Right atrium auricular region (tissue), 2 donors: ENCODE results near the gene CD36. TPM values are rescaled to one million over a fixed set of nuclear protein-coding genes. Genes with fewer than 3 reads are reported as not detected.
A peak's percentile ranks its signal among the peaks of the same experiment; 100 is the strongest.

Experiments
- DNase-seq: peaks from one replicate; pipeline ENCODE4 v3.0.0-alpha.2; 2019; ENCODE audit warnings: low spot score
- H3K27ac ChIP-seq, 2 donors: fragments of 200-600 bp; sonication (generic); 1 replicate in 1 of 2; 2 replicates in 1 of 2; pipeline ENCODE4 v1.5.1; 2016 to 2019
- H3K27me3 ChIP-seq, 2 donors: fragments of 200-600 bp; sonication (generic); one replicate each; pipeline versions ENCODE4 v1.5.1 to v1.6.0; 2017 to 2019
- H3K36me3 ChIP-seq: fragments of 200-600 bp; sonication (generic); one replicate; pipeline ENCODE4 v1.5.1; 2016
- H3K4me1 ChIP-seq, 2 donors: fragments of 200-600 bp; sonication (generic); one replicate each; pipeline versions ENCODE4 v1.5.1 to v1.6.0; 2017 to 2019
- H3K4me3 ChIP-seq, 2 donors: fragments of 200-600 bp; sonication (generic); 1 replicate in 1 of 2; 2 replicates in 1 of 2; pipeline ENCODE4 v1.5.1; 2017 to 2019; ENCODE audit warnings: mild to moderate bottlenecking in 1 of 2, moderate library complexity in 1 of 2
- H3K9me3 ChIP-seq, 2 donors: fragments of 200-600 bp; sonication (generic); one replicate each; pipeline ENCODE4 v1.5.1; 2019
- total RNA-seq, 2 donors: library from RNA; depleted of rRNA; stranded (reverse); fragments of >200 nt; gene quantifications; one replicate each; pipeline ENCODE4 v1.1.0, GENCODE V29; 2016
- TF ChIP-seq, protein P1 (sequence below), 2 donors: fragments of 200-600 bp; sonication (generic); IDR thresholded peaks; one replicate each; pipeline ENCODE4 v1.5.1; 2019; ENCODE audit warnings: antibody characterized with exemption in 2 of 2

The CD36 gene
- 1,000 to 10,000 TPM in 1 of 2 donors, 100 to 1,000 TPM in 1; 421 to 1,029 TPM for total RNA-seq

GRCh38 chr7:80637911-80638765 is at the start of gene CD36:
TSS of gene CD36 (plus strand) at chr7:80638642. CDS start at chr7:80646741, 8,099 bp downstream.
- H3K27ac ChIP-seq, result peak within 1 kb of the TSS; percentile 58 to 84
- H3K27me3 ChIP-seq, result no peaks in the 10 kb centered on the region
- H3K4me3 ChIP-seq, result peak within 1 kb of the TSS; percentile 31 to 34

GRCh38 chr7:80589631-80590030 is 48.8 kb upstream of the CD36 start:
- DNase-seq, result no peak
- H3K9me3 ChIP-seq, result no peaks in the 10 kb centered on the region
- TF ChIP-seq, protein P1, sequence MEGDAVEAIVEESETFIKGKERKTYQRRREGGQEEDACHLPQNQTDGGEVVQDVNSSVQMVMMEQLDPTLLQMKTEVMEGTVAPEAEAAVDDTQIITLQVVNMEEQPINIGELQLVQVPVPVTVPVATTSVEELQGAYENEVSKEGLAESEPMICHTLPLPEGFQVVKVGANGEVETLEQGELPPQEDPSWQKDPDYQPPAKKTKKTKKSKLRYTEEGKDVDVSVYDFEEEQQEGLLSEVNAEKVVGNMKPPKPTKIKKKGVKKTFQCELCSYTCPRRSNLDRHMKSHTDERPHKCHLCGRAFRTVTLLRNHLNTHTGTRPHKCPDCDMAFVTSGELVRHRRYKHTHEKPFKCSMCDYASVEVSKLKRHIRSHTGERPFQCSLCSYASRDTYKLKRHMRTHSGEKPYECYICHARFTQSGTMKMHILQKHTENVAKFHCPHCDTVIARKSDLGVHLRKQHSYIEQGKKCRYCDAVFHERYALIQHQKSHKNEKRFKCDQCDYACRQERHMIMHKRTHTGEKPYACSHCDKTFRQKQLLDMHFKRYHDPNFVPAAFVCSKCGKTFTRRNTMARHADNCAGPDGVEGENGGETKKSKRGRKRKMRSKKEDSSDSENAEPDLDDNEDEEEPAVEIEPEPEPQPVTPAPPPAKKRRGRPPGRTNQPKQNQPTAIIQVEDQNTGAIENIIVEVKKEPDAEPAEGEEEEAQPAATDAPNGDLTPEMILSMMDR (IDR thresholded peaks at IDR 0.05), result no peak
- no peaks in the 10 kb centered on the region for H3K36me3 ChIP-seq
- H3K4me3 ChIP-seq, result no peak overlapping the region
- H3K27ac ChIP-seq, result peak overlapping the region in 1 of 2 donors; percentile 25
- peaks cover 0 to 20% of the 10 kb centered on the region in 2 donors for H3K4me1 ChIP-seq
- H3K27me3 ChIP-seq, result no peaks in the 10 kb centered on the region

More at GRCh38 chr7:80637911-80638765, at the start of gene CD36:
- TF ChIP-seq, protein P1 (IDR thresholded peaks at IDR 0.05), result no peak
- H3K4me1 ChIP-seq, result peaks cover 0 to 60% of the 10 kb centered on the region in 2 donors
- no peak for DNase-seq
- H3K36me3 ChIP-seq, result no peaks in the 10 kb centered on the region
- H3K9me3 ChIP-seq, result no peaks in the 10 kb centered on the region

DNA sequence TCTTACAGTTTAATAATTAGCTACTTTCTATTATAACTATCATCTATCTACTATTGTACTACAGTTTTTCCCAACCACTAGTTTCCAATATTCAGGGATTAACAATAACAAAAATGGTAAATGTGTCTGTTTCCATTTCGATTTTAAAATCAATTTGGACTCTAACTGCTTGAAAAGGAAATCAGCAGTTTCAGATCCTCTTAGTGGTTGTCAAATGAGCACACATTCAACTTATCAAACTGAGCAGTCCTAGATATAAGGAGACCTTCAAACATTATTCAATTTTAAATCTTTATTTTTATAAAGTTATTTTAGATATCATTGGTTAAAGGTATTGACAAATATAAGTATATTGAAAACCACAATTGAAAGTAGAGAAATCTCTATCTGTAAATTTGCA is 46.8 kb upstream of the CD36 start:
- Histone ChIP-seq H3K27ac (peak overlapping the region in 1 of 2 donors; percentile 6), H3K27me3 (no peaks in the 10 kb centered on the region), H3K4me3 (no peak overlapping the region), H3K4me1 (peaks cover 0 to 17% of the 10 kb centered on the region in 2 donors), H3K36me3 (no peaks in the 10 kb centered on the region), H3K9me3 (no peaks in the 10 kb centered on the region)
- TF ChIP-seq, protein P1 (IDR thresholded peaks at IDR 0.05), result no peak
- DNase-seq, result no peak

- no peaks in the 10 kb centered on the region for H3K27me3 ChIP-seq
- no peaks in the 10 kb centered on the region for H3K9me3 ChIP-seq
- peaks cover 0 to 36% of the 10 kb centered on the region in 2 donors for H3K4me1 ChIP-seq
- H3K4me3 ChIP-seq, result peak overlapping the region in 1 of 2 donors; percentile 33
- H3K27ac ChIP-seq, result peak overlapping the region; percentile 60 to 76
- TF ChIP-seq, protein P1 (IDR thresholded peaks at IDR 0.05), result no peak
- DNase-seq, result no peak
- H3K36me3 ChIP-seq, result no peaks in the 10 kb centered on the region
These were observed 44.4 kb upstream of the CD36 start for GRCh38 chr7:80593869-80594586.

GRCh38 chr7:80596933-80597517 is 41.4 kb upstream of the CD36 start:
- Histone ChIP-seq H3K9me3 (no peaks in the 10 kb centered on the region), H3K4me1 (peaks cover 0 to 30% of the 10 kb centered on the region in 2 donors), H3K27ac (peak overlapping the region; percentile 32 to 68), H3K36me3 (no peaks in the 10 kb centered on the region), H3K27me3 (no peaks in the 10 kb centered on the region), H3K4me3 (no peak overlapping the region)
- TF ChIP-seq, protein P1 (IDR thresholded peaks at IDR 0.05), result no peak
- DNase-seq, result no peak
